ENCODE data around the gene TSKU.
"Not testable (repeated sequence)": the region's sequence is repeated elsewhere in the genome, so short reads cannot be mapped to it uniquely, and the experiment has no call there.

TSKU gene, protein sequence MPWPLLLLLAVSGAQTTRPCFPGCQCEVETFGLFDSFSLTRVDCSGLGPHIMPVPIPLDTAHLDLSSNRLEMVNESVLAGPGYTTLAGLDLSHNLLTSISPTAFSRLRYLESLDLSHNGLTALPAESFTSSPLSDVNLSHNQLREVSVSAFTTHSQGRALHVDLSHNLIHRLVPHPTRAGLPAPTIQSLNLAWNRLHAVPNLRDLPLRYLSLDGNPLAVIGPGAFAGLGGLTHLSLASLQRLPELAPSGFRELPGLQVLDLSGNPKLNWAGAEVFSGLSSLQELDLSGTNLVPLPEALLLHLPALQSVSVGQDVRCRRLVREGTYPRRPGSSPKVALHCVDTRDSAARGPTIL

DNA sequence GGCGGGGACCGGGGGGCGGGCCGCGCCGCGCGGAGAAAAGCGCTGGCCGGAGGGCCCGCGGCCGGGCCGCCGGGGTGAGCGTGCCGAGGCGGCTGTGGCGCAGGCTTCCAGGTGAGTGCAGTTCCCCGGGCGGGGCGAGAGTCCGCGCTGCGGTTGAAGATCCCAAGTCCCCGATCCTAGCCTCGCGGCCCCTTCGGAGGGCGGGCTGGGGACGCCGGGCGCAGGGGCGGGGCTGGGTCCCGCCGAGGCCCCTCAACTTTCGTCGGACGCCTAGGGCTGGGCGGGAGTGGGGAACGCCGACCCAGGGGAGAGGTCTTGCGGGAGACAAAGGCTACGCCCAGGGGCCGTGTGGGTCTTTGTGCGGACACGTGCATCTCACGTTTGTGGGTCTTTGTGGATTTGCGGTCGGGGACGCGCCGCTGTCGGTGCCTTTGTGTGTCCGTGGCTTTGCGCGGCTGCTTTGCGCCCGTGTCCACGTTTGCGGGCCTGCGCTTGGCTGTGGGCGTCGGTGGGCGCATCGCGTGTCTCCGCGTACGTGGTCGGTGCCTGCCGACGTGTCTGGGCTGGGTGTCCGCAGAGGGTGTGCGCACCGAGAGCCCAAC, at the start of gene TSKU:
TSKU (plus strand) TSS at position 63 of the 602 bp plus-strand sequence. CDS start 12,261 bp downstream, outside the sequence.
- DNase-seq (ENCODE audit: low read depth in 1 of 2, low spot score in 1 of 2) = no peak

DNA sequence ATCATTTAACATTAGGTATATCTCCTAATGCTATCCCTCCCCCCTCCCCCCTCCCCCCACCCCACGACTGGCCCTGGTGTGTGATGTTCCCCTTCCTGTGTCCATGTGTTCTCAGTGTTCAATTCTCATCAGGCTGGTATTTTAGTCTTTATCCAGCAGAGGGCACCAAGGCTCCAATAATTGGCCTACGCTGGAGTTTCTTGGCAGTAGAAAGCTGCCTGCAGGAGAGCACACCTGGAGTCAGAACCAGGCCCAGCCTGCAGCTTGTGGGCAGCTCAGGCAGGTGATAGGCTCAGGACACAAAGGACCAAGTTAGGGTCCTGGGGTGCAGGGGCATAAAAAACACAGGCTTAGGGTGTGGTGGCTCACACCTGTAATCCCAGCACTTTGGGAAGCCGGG, 49.2 kb upstream of the TSKU start:
- not testable (repeated sequence) for DNase-seq (ENCODE audit: low read depth in 1 of 2, low spot score in 1 of 2)

DNA sequence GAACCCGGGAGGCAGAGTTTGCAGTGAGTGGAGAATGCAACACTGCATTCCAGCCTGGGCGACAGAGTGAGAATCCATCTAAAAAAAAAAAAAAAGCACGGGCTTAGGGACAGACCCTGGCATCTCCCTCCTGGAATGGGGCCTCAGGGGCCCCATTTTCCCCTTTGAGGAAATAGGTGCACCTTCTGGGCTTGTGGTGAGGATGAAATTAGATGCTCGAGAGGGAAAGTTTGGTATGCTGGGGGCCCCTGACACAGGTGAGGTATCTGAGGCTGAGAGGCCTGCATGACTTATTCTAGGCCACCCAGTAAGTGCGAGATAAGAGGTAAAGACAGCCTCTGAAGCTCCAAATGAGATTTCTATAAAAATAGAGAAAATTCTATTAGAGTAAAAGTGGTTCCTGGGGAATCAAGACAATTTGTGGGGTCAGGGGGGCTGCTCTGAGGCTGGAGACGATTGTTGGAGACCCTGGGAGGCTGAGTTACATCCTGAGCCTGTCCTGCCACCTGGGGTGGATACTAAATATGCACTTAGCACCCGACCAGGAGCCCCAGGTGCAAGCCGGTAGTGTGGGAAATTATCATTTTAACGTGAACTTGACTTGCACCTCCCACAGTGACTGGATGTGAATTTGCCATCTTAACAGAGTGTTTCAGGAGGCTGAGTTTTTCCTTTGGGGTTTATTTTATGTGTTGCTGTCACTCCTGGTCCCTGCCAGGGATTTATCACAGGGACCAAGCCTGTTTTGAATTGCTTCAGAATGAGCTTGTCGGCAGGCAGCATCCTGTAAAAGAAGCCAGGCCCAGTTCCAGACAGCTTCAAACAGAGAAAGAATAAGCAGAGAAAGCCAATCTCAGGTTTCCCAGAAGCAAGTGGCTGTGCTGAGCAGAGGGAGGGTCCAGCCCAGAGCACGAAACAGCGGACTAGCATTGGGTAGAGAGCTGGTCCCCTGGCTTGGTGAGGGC, 48.4 kb upstream of the TSKU start:
- no peak for DNase-seq (ENCODE audit: low read depth in 1 of 2, low spot score in 1 of 2)

DNA sequence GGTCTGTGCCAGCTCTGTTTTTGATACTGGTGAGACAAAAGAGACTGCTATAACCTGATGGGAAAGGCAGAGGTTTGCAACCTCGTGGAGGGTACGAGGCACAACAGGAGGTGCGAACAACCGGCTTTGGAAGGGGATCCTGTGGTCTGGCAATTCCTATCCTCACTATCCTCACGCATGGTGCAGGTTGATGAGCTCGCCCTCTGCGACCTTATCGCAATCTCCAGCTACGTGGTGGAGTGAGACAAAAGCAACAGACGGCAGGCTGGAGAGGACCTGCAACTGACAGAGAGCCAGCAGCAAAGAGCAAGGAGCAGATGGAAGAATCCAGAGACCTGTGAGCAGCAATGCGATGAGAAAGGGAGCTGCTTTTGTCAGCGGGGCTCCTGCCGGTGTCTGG, 47.3 kb upstream of the TSKU start:
- DNase-seq (ENCODE audit: low read depth in 1 of 2, low spot score in 1 of 2) = no peak

DNA sequence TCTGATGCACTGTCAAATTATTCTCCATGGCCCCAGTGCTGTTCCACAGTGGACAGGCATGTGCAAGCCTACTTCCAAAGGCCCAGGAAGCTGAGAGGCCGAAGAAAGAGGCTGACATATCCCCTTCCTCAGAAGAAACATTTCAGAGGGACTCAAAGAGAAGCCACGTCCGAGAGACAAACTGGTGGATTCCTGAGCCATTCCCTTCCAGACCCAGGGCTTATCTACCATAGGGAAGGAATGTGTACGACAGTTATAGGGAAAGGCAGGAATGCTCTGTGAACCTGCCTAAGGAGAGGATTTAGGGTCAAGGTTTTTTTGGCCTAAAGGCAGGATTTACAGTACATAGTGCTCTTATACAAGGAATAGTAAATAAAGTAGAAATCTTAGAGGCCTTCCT, 46.9 kb upstream of the TSKU start:
- DNase-seq (ENCODE audit: low read depth in 1 of 2, low spot score in 1 of 2) = no peak

DNA sequence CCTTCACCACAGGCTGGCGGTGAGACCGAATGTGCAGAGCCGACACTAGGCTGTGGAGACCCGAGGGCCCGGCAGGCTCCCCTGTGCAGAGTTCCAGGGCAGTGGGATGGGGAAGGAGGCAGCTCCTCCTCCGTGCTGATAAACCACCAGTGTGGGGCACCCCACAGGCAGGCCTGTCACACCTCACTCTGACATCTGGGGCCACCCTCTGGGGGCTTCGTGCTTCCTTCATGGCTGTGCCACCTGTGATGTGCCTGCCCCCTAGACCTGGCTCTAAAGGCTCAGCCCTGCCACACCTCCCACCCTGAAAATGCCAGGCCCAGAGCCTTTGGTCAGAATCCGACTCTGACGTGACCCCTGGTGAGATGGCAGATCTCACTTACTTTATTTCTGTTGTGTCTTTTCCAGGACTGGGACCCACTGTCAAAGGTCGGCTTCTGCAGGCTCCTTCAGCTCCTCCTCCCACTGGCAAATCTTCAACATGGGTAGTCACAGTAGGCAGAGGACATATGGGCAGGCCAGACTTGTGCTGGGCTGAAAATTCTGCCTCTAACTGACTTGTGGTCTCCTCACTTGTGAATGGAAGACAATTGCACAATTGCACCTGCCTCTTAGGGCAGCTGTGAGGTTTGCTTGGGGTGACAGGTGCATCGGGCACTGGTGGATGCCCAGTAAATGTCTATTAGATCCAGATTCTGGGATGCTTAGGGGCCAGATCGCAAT, 46.2 kb upstream of the TSKU start:
- DNase-seq (ENCODE audit: low read depth in 1 of 2, low spot score in 1 of 2) = no peak

DNA sequence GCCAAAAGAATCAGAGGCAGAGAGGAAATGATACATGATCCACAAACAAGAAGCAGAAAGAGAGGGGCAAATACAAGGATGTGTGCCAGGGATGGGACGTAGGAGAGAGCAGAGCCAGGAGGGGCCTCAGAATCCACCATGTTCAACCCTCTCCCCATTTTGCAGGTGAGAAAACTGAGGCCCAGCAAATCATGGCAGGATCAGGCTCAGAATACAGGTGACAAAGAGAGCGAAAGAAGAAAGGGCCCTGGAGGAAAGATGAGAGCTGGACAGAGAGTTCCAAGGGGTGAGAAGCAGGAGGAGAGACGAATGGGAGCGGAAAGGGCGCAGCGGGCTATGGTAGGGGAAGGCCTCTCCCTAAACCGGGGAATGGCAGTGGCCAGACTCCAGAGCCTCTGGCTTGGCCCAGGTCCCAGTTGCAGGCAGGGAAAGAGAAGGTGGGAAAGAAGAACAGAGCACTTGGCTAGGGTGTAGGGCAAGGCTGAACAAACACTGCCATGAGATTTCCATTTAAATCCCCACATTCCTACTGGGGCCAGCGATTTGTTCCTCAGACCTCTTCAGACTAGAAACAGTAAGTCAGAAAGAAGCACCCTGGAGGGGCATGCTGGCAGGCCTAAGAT, 44.4 kb upstream of the TSKU start:
- DNase-seq (ENCODE audit: low read depth in 1 of 2, low spot score in 1 of 2) = no peak

DNA sequence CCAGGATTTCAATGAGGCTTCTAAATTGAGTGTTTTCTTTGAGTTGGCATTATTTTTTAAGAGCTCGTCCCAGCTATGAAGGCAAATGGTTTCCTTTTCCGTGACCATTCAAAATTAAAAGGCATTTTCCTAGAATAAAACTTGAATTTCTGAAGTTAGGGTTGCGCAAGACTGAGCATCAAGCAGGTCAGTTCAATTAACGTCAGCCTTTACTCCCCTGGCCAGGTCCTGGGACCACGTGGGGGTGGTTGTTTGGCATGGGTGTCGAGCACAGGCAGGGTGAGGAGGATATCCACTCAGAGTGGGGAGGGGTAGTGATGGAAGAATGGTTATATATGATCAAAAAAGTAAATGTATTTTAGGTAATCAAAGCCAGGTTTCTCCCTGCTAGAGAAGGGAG, 43.4 kb upstream of the TSKU start:
- DNase-seq (ENCODE audit: low read depth in 1 of 2, low spot score in 1 of 2) = no peak

DNA sequence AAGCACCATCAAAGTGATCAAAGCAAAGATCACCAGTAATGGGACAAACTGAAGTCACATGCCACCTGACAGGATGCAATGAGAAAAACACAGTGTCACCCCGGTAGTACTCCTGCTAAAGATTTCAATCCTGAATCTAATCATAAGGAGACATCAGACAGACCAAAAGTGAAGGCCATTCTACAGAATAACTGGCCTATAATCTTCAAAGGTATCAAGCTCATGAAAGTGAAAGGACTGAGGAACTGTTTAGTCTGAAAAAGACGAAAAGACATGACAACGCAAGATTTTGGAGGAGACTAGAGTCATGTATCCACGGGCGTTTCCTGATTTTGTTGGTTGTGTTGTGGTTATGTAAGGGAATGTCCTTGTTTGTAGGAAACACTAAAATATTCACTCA, 42.4 kb upstream of the TSKU start:
- no peak for DNase-seq (ENCODE audit: low read depth in 1 of 2, low spot score in 1 of 2)

DNA sequence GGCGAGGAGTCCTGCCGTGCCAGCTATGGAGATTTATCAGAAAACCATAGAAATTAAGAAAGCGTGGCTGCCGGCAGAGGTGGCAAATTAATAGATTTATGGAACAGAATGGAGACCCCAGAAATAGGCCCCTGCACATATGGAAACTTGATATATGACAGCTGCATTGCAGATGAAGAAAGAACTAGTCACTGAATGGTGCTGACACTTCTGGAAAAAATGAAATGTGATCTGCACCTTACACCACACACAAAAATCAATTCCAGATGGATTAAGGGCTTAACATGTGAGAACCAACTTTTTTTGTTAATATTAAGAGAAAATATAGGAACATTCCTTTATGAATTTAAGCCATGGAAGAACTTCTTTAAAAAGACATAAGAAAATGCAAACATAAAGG, 40.3 kb upstream of the TSKU start:
- DNase-seq (ENCODE audit: low read depth in 1 of 2, low spot score in 1 of 2) = no peak

DNA sequence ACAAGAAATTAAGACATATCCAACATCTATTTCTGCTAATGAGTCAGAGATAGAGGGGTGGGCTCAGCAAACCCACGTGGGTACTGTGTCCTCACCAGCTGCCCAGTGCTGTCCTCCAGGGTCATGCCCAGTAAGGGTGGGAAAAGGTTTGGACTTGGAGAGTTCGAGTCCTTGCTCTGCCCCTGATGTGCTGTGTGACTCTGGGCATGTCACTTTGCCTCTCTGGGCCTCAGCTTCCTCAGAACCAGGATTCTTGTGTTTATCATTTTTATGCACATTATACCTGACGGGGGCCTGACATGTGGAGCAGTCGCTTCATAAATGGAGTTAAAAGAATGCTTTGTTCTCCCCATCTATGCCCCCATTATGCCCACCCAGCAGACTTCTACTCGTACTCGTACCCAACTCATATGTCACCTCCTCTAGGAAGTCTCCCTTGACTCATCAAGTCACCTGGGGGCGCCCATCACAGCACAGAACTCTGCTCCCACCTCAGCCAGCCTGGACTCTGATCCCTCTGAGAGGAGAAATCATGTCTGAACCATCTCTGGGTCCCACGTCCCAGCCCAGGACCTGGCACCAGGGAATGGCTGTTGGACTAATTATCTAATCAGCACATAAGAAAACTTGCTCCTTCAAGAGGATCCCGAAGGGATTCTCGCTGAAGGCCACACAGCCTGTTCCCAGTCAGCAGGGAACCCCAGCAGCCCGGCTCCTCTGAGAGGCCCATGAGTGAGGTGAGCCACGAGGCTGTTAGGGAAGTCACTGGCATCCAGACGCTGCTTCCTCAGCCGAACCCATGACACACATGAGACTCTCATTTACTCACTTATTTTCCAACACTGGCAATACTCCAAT, 38.7 kb upstream of the TSKU start:
- no peak for DNase-seq (ENCODE audit: low read depth in 1 of 2, low spot score in 1 of 2)

DNA sequence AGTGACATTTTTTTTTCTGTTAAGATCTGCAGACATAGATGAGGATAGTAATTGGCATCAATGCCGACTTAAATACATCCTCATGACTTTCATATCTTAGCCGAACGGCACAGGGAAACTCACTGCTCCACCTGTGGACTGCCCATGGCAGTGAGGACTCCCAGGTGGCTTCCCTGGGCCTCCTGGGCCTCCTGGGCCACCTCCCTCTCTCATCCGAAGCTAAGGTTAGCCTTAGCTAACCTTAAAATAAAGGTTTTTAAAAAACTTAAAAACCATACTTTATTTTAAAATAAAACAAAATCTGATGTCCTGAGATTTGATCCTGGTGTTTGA, 38.1 kb upstream of the TSKU start:
- DNase-seq (ENCODE audit: low read depth in 1 of 2, low spot score in 1 of 2) = no peak

DNA sequence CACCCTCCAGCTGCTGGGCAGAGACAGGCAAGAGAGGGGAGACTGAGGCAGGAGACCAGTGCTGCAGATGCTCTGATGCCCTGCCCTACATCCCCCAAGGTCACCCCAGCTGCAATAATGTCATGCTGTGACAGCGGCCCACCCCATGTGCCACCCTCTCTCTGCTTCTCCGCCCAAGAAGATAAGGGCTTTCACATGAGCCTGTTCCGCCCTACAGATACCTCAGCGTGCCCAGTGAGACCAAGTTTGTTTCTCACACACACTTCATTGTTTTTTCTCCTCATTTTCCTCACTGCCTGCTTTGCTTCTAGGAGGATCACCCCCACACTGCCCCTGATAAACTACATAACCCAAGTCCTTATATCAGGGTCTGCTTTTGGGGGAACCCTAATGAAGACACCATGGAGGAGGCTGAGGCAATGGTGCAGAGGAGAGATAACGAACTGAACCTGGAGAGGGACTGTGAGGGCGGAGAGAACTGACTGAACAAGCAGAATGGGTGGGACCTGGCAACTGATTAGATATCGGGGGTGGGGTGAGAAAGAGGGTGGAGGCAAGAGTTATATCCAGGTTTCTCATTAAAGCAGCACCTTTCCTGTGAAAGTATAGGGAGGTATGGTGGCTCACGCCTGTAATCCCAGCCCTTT, 37.5 kb upstream of the TSKU start:
- no peak for DNase-seq (ENCODE audit: low read depth in 1 of 2, low spot score in 1 of 2)

DNA sequence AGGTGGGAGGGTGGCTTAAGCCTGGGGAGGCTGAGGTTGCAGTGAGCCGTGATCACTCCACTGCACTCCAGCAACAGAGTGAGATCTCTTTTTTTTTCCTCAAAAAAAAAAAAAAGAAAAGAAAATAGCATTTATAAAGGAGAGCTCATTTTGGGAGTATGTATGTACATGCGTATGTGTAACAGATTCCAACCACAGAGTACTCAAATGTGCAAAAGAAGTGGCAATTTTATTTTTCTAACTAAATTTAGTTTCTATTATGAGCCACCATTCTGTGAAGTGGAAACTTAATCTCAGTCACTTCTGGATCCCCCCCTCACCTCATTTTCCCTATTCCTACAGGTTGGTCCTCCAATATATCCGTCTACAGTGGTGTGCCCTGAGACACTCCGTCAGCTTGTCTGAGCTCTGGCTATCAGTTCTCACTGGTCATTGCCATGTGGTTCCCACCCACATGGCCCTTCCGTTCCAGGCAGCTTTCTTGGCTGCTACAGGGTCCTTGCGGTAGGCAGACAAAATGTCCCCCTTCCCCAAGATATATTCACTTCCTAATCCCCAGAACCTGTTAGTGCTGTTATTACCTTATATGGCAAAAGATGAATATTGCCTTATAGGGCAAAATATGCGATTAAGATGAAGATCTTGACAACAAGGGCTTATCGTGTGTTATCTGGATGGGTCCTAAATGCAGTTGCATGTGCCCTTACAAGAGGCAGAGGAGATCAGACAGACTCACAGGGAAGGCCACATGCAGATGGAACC, 35.8 kb upstream of the TSKU start:
- no peak for DNase-seq (ENCODE audit: low read depth in 1 of 2, low spot score in 1 of 2)

DNA sequence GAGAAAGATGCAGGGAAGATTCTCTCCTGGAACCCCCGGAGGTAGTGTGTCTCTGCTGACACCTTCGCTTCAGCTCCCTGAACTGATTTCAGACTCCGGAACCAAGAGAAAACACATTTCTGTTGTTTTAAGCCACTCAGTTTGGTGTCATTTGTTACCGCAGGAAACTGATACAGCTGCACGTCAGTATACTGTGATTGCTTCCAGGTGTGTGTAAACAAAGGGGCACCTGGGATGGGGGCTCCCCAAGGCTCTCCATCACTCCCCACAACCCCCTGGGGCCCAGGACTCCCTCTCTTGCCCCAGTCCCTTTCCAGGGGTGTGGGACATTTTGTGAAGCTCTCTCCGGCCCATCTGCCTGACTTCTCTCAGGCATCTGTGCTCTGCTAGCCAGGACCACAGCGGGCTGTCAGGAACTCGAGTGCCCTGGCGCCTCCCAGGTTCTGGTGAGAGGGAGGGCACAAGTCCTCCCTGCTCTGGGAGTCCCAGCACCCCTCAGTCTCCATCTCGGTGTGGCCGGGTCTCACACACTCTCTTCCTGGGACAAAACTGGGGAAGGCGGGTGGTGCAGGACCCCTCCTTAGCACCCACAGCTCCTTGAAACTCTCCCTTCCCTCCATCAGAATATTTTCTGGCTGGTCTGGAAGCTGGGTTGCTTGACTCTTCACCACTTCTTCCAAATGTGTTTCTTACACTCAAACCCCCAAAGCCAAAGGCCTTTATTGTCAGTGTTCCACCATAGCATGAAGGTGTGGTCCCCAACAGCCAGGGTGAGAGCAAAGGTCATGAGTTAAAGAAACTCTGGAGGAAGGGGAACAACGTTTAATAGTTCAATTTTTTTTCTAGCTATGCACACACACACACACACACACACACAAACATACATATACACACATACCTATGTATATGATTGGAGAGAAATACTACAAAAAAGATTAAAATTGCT, 35.0 kb upstream of the TSKU start:
- no peak for DNase-seq (ENCODE audit: low read depth in 1 of 2, low spot score in 1 of 2)

DNA sequence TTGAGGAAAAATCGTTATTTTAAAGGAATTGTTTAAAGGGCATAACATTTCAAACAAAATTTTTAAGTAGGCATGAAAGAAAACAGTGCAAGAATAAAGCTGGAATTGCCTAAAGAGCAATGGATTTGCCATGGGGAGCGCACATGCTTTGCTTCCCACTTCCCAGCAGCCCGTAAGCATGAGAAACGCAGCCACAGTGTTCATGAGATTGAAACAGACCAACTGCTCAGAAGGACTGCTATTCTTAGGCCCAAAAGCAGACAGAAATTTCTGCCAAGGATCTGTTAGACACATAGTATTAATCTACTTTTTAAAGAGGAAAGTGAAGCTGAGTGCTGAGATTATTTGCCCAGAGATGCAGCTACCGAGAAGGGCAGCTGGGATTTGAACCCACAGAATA, 34.2 kb upstream of the TSKU start:
- DNase-seq (ENCODE audit: low read depth in 1 of 2, low spot score in 1 of 2) = no peak

DNA sequence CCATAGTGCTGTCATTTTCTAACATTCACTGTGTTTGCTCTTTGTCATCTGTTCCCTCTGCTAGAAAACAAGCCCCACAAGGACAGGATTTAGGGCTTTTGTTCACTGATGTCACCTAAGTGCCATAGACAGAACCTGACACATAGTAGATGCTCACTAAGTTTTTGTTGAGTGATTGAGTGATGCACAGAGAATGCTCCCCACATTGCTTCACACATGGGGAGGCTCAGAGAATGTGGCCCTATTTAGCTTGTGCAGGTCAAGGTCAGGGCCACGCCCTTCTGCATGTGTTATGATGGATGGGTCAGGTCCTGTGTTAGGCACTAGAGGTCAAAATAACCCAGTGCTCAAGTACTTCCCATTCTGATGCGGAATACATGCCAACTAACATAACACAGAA, 33.1 kb upstream of the TSKU start:
- no peak for DNase-seq (ENCODE audit: low read depth in 1 of 2, low spot score in 1 of 2)

DNA sequence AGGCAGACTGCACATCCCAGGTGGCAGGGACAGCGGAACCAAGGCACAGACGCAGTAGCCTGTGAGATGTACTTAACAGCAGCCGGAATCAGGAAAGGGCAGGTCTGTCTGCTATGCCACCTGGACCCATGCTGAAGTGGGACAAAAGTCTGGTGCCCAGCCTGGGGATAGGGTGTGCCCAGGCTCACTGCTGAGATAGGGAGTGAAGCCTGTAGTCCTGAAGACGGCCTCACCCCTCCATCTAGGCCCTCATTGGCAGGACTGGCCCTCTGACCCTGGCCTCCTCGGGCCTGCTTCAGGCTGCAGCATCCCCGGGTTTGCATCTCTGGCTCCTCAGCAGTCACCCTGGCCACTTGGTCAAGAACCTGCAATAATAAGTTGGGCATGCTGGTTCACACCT, 32.4 kb upstream of the TSKU start:
- no peak for DNase-seq (ENCODE audit: low read depth in 1 of 2, low spot score in 1 of 2)
